NCI-H1105 (cell line): ENCODE measurements around the gene HOXA6.

Experiments used
- DNase-seq: peaks from one replicate; lab custom pipeline; 2025; lab: John Stamatoyannopoulos, UW

Gene HOXA6

GRCh38 chr7:27149842-27150567, 2.4 kb upstream of the HOXA6 start:
- DNase-seq: no peak

GRCh38 chr7:27148756-27149641, 1.4 kb upstream of the HOXA6 start:
- no peak for DNase-seq

DNA sequence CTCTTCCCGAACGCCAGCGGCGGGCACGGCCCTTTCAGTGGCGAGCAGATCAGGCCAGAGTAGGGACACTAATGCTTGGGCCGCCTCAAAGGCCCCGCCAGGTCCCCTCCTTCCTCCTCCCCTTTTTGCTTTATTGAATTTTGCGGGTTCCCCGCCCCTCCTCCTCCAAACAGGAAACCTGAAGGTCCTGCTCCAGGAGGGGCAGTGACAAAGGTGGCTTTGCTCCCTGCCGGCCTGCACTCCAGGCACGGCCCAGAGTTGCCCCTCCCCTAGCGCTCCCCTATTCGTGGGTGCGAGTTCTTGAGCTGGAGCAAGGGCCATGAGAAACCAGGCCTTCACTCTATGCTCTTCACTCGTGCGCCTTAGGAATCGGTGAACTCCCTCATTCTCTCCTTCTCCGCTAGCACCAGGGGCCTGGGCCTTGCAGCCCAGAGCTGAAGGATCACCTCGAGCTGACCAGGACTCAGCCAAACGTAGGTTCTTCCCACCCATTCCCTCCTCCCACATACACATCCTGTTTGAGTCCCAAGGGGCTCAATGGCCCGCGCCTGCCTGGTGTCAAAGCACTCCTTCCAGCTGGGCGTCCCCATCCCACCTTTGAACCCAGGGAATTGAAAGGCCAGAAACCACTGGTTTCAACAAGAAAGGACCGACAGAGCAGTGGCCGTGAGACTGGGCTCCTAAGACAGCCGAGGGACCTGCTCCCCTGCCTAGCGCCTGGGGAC, 619 bp upstream of the HOXA6 start:
- peak; percentile 45 for DNase-seq

- DNase-seq: peak; percentile 20
Measured at GRCh38 chr7:27146491-27147198, 929 bp downstream of the HOXA6 start.

- DNase-seq: no peak
Measured at GRCh38 chr7:27145914-27146412, 1.6 kb downstream of the HOXA6 start.

- no peak for DNase-seq
Measured at GRCh38 chr7:27145165-27145913, 2.2 kb downstream of the HOXA6 start.

GRCh38 chr7:27144781-27145164, 2.8 kb downstream of the HOXA6 start:
- DNase-seq: no peak

DNA sequence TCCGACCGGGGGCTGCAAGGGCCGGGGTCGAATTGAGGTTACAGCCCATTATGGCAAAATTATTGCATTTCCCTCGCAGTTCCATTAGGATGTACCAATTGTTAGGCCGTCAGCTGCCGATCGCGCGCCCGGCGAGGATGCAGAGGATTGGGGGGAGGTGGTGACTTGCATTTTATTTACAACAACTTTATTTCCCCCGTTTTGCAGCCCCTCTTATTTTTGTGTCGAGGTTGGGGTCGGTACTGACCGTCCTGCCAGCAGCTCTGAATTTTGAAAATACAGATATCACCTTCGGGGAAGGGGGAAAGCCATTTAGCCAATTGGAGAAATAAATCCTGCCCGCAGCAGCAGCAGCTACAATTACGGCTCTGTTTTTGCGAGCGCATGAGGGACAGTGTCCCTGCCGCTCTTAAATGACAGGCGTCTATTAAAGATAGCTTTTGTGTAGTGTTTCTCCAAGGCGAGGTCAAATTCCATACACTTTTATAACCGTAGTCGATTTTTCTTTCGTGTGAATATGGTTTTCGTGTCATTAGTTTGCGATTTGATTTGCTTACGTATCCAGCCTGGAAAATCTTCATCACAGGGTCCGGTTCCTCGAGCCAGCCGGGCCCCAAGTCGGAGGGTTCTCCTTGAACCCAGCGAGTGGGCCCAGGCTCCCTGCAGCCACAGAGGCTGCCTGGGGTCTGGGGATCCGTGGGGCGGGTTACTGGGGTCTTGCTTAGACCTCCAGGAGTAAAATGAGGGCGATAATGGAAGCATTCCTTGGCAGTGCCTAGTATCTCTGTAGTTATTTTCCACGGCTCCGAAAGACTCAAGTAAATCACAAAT, 3.4 kb downstream of the HOXA6 start:
- DNase-seq: no peak

DNA sequence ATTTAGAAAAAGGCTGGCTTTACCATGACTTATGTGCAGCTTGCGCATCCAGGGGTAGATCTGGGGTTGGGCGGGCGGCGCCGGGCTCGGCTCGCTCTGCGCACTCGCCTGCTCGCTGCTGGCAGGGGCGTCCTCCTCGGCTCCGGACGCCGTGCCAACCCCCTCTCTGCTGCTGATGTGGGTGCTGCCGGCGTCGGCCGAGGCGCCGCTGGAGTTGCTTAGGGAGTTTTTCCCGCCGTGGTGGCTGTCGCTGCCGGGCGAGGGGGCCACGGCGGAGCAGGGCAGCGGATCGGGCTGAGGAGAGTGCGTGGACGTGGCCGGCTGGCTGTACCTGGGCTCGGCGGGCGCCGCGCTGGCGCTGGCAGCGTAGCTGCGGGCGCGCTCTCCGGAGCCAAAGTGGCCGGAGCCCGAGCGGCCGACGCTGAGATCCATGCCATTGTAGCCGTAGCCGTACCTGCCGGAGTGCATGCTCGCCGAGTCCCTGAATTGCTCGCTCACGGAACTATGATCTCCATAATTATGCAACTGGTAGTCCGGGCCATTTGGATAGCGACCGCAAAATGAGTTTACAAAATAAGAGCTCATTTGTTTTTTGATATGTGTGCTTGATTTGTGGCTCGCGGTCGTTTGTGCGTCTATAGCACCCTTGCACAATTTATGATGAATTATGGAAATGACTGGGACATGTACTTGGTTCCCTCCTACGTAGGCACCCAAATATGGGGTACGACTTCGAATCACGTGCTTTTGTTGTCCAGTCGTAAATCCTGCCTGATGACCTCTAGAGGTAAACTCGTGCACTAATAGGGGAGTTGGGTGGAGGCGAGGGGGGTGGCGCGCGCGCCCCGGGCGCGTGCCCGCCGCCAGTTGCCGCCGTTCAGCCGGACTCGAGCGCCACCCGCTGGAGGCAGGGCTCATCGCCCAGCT, 4.3 kb downstream of the HOXA6 start, which contains the start of gene HOXA5:
Gene HOXA5, minus strand, starts transcription at position 659 of the 927 bp plus-strand sequence. Its CDS starts 74 bp downstream, at position 585.
- DNase-seq: peak; percentile 68

DNA sequence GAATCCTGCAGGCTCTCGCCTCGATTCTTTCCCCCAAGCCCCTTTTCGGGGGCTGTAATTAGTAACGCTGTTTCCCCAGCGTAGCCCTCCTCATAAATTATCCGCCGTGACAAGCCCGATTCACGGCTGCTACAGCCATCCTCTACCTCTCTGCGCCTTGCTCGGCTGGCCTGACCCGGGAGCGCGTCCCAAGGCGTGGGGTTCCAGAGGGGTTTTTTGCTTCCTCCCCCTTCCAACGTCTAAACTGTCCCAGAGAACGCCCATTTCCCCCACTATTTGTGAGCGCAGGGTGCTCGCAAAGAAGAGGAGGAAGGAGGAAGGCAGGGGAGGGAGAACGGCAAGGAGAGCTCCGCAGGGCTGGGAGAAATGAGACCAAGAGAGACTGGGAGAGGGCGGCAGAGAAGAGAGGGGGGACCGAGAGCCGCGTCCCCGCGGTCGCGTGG, 5.0 kb downstream of the HOXA6 start:
- no peak for DNase-seq

- no peak for DNase-seq
Measured at GRCh38 chr7:27141923-27142579, 5.5 kb downstream of the HOXA6 start.

DNA sequence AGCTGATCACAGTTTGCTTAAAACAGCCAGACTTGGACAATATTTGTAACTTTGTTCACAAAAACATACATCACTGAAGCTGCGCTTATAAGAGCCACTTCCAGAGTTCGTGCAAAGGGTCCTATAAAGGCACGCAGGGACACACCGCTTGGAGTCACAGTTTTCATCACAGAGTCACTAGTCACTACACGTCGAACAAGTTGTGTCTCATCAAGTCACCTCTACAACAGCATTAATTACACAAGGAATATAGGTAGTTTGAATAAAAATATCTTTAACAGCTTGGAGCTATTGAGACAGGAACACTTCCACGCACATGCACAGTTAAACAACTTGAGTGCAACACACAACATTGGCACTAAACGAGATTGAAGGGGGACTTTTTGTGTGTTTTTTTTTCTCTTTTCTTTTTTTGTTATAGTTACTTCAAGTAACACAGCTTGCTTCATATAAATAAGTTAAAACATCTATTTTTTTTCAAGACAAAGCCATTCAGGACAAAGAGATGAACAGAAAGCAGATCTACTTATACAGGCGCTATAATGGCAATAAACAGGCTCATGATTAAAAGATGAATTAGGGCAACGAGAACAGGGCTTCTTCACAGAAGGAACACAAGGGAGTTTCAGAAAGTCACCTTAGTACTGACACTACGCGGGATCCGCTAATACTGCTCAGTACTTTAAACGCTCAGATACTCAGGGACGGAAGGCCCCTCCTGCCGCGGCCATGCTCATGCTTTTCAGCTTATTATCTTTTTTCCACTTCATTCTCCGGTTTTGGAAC, 6.2 kb downstream of the HOXA6 start:
- no peak for DNase-seq

GRCh38 chr7:27140126-27140857, 7.3 kb downstream of the HOXA6 start:
- no peak for DNase-seq

DNA sequence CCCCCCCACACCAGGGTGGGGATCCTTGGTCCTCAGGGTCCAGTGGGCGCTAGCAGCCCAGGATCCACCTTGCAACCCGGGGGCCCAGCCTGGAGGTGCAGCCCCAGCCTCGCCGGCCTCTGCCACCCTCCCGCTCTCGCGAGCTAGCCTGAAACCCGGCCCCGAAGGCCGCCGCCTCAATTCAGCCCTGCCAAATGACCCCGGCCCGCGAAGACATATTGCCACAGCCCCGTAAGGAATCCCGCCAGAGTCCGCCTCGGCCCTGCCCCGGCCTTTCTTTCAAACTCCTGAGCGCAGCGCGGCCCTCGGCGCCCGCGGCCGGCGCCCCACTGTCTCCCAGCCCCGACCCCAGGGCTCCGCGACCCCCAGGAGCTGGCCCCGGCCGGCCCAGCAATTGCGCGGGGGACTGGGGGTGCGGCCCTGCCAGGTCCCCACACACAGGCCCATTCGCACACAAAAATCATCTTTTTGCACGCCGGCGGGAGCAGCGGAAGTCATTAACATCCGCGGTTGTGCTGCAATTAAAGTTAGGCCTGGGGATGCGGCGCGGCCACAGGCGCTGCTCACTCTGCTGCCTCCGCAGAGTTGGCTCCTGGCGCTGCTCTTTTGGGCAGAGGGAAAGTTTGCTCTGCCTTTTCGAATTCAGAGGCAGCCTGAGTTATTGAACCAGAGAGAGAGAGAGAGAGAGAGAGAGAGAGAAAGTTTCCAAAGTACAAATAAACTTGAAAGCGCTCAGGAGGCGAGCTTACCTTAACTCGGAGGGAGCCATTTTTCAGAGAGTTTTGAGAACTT, 8.0 kb downstream of the HOXA6 start:
- DNase-seq: no peak

DNA sequence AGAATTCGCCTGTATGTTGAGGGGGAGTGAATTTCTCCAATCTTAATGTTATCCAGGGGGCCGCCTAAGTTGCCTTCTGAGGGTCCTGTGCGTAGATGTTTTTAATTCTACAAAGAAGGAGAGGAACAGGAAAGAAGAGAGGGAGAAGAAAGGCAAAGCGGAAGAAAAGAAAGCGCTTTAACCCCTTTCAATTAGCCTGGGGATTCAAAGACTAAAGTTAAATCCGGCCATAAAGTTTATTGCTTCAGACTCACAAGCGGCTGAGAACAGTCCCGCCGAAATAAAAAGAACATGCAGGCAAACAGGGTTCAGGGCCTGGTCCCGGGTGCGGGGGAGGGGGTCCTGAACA, 8.6 kb downstream of the HOXA6 start:
- DNase-seq: no peak

DNA sequence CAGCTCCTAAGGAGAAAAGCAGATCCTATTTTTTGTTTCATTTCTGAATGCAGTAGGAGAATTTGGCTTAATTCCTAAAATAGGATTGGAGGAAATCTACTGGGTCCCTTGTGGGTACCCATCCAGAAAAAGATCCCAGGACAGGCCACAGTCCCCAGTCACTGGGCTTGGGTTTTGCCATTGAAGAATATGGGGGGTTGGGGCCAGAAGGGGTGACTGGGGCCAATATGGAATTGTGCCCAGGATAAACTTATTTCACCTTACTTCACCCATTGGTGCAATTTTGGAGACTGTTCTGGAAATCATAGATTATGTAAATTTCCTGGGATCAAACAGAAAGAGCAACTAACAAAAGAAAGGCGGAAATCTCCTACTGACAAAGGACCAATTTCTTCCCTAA, 9.1 kb downstream of the HOXA6 start:
- DNase-seq: no peak
